MG63 (cell line): Measurements from ENCODE around the gene PHF19. TPM values are rescaled to one million over a fixed set of nuclear protein-coding genes. Genes with fewer than 3 reads are reported as not detected.

Experiments
- DNase-seq: peaks from one replicate; pipeline ENCODE4 v3.0.0-alpha.2; 2020
- H3K27me3 ChIP-seq: fragments of 250-450 bp; sonication (Bioruptor Pico); 2 replicates; pipeline ENCODE4 v1.5.1; 2020; ENCODE audit warnings: mild to moderate bottlenecking, moderate library complexity
- H3K36me3 ChIP-seq: fragments of 250-450 bp; sonication (Bioruptor Pico); 2 replicates; pipeline ENCODE4 v1.5.1; 2020; ENCODE audit warnings: mild to moderate bottlenecking, moderate library complexity
- H3K4me3 ChIP-seq: fragments of 250-450 bp; sonication (Bioruptor Pico); 2 replicates; pipeline ENCODE4 v1.5.1; 2020; ENCODE audit warnings: mild to moderate bottlenecking, moderate library complexity
- H3K9me3 ChIP-seq: fragments of 250-450 bp; sonication (Bioruptor Pico); 2 replicates; pipeline ENCODE4 v1.5.1; 2020; ENCODE audit warnings: mild to moderate bottlenecking, moderate library complexity
- total RNA-seq: library from RNA; depleted of rRNA; stranded (reverse); fragments of >200 nt; shearing (Covaris generic); gene quantifications from 2 replicates; pipeline ENCODE4 v1.2.3, GENCODE V29; 2014; ENCODE audit warnings: low replicate concordance

PHF19 gene
- total RNA-seq, 1 experiment from 2014 or later = 51.5 TPM

GRCh38 chr9:120885457-120885856 is 8.5 kb upstream of the PHF19 start:
- Histone ChIP-seq H3K9me3 (no peaks in the 10 kb centered on the region), H3K27me3 (no peaks in the 10 kb centered on the region), H3K4me3 (no peak overlapping the region), H3K36me3 (no peaks in the 10 kb centered on the region)
- DNase-seq = no peak

- no peak for DNase-seq
- Histone ChIP-seq H3K9me3 (no peaks in the 10 kb centered on the region), H3K36me3 (no peaks in the 10 kb centered on the region), H3K27me3 (no peaks in the 10 kb centered on the region), H3K4me3 (no peak overlapping the region)
Observed at GRCh38 chr9:120883608-120883996, 6.6 kb upstream of the PHF19 start.

GRCh38 chr9:120882935-120883607 is 6.1 kb upstream of the PHF19 start:
- no peak for DNase-seq

GRCh38 chr9:120879446-120879845 is 2.5 kb upstream of the PHF19 start:
- Histone ChIP-seq H3K27me3 (no peaks in the 10 kb centered on the region), H3K4me3 (no peak overlapping the region), H3K36me3 (peaks cover 12% of the 10 kb centered on the region), H3K9me3 (no peaks in the 10 kb centered on the region)
- no peak for DNase-seq

More at GRCh38 chr9:120882935-120883607, 6.1 kb upstream of the PHF19 start:
- Histone ChIP-seq H3K27me3 (no peaks in the 10 kb centered on the region), H3K9me3 (no peaks in the 10 kb centered on the region), H3K36me3 (no peaks in the 10 kb centered on the region), H3K4me3 (no peak overlapping the region)

GRCh38 chr9:120878188-120879130 is 1.5 kb upstream of the PHF19 start:
- no peak overlapping the region for H3K4me3 ChIP-seq
- H3K9me3 ChIP-seq = no peaks in the 10 kb centered on the region
- peaks cover 21% of the 10 kb centered on the region for H3K36me3 ChIP-seq
- no peaks in the 10 kb centered on the region for H3K27me3 ChIP-seq
- DNase-seq = no peak

GRCh38 chr9:120877276-120878034 is 467 bp upstream of the PHF19 start:
- Histone ChIP-seq H3K4me3 (peak overlapping the region; percentile 46), H3K9me3 (no peaks in the 10 kb centered on the region), H3K36me3 (peaks cover 30% of the 10 kb centered on the region), H3K27me3 (no peaks in the 10 kb centered on the region)
- DNase-seq = peak; percentile 74

- DNase-seq = peak; percentile 96
- H3K36me3 ChIP-seq = peaks cover 39% of the 10 kb centered on the region
- H3K4me3 ChIP-seq = peak overlapping the region; percentile 74
- no peaks in the 10 kb centered on the region for H3K9me3 ChIP-seq
- H3K27me3 ChIP-seq = no peaks in the 10 kb centered on the region
Observed at GRCh38 chr9:120875954-120876841, 790 bp downstream of the PHF19 start.

- no peaks in the 10 kb centered on the region for H3K9me3 ChIP-seq
- H3K27me3 ChIP-seq = no peaks in the 10 kb centered on the region
- peak overlapping the region; percentile 74 for H3K4me3 ChIP-seq
- DNase-seq = no peak
- H3K36me3 ChIP-seq = peaks cover 45% of the 10 kb centered on the region
Observed at GRCh38 chr9:120875643-120875953, 1.4 kb downstream of the PHF19 start.

GRCh38 chr9:120875195-120875565 is 1.8 kb downstream of the PHF19 start:
- no peaks in the 10 kb centered on the region for H3K9me3 ChIP-seq
- peaks cover 49% of the 10 kb centered on the region for H3K36me3 ChIP-seq
- no peaks in the 10 kb centered on the region for H3K27me3 ChIP-seq
- peak overlapping the region; percentile 74 for H3K4me3 ChIP-seq
- no peak for DNase-seq

- DNase-seq = no peak
- H3K4me3 ChIP-seq = no peak overlapping the region
- H3K9me3 ChIP-seq = no peaks in the 10 kb centered on the region
- no peaks in the 10 kb centered on the region for H3K27me3 ChIP-seq
- peaks cover 54% of the 10 kb centered on the region for H3K36me3 ChIP-seq
Observed at GRCh38 chr9:120874226-120875194, 2.5 kb downstream of the PHF19 start.

GRCh38 chr9:120873512-120873911 is 3.5 kb downstream of the PHF19 start:
- H3K27me3 ChIP-seq = no peaks in the 10 kb centered on the region
- peaks cover 60% of the 10 kb centered on the region for H3K36me3 ChIP-seq
- no peak overlapping the region for H3K4me3 ChIP-seq
- H3K9me3 ChIP-seq = no peaks in the 10 kb centered on the region
- no peak for DNase-seq

- Histone ChIP-seq H3K4me3 (no peak overlapping the region), H3K27me3 (no peaks in the 10 kb centered on the region), H3K9me3 (no peaks in the 10 kb centered on the region), H3K36me3 (peaks cover 65% of the 10 kb centered on the region)
- DNase-seq = no peak
Observed at GRCh38 chr9:120872791-120873502, 4.0 kb downstream of the PHF19 start.

- H3K9me3 ChIP-seq = no peaks in the 10 kb centered on the region
- no peaks in the 10 kb centered on the region for H3K27me3 ChIP-seq
- DNase-seq = no peak
- no peak overlapping the region for H3K4me3 ChIP-seq
- peaks cover 81% of the 10 kb centered on the region for H3K36me3 ChIP-seq
Observed at GRCh38 chr9:120870206-120870605, 6.8 kb downstream of the PHF19 start.

- Histone ChIP-seq H3K27me3 (no peaks in the 10 kb centered on the region), H3K9me3 (no peaks in the 10 kb centered on the region), H3K36me3 (peaks cover 80% of the 10 kb centered on the region), H3K4me3 (no peak overlapping the region)
- no peak for DNase-seq
Observed at GRCh38 chr9:120869726-120870125, 7.3 kb downstream of the PHF19 start.

GRCh38 chr9:120869360-120869687 is 7.7 kb downstream of the PHF19 start:
- H3K36me3 ChIP-seq = peaks cover 76% of the 10 kb centered on the region
- no peak overlapping the region for H3K4me3 ChIP-seq
- no peak for DNase-seq
- no peaks in the 10 kb centered on the region for H3K9me3 ChIP-seq
- no peaks in the 10 kb centered on the region for H3K27me3 ChIP-seq
